HG03139 (cell line): Measurements from ENCODE around the gene ZNF3.

ENCODE experiments used
- ATAC-seq: cut with Tn5 transposase; IDR thresholded peaks from one replicate; pipeline ENCODE4 v1.9.1; 2021; ENCODE audit not compliant: unreplicated experiment

The ZNF3 gene

GRCh38 chr7:100088621-100089457, 7.3 kb upstream of the ZNF3 start, which contains the start of gene COPS6:
Gene COPS6, plus strand, starts transcription at chr7:100088969. Its CDS starts 22 bp downstream, at chr7:100088991.
- no peak for ATAC-seq

- no peak for ATAC-seq
These were observed 6.6 kb upstream of the ZNF3 start for GRCh38 chr7:100088095-100088620.

GRCh38 chr7:100087055-100087750, 5.7 kb upstream of the ZNF3 start:
- ATAC-seq: no peak

- ATAC-seq: no peak
These were observed 4.0 kb upstream of the ZNF3 start for GRCh38 chr7:100085515-100085914.

- ATAC-seq: no peak
These were observed 1.5 kb upstream of the ZNF3 start for GRCh38 chr7:100082978-100083377.

- no peak for ATAC-seq
These were observed 502 bp downstream of the ZNF3 start for GRCh38 chr7:100080907-100081534.

GRCh38 chr7:100079024-100079560, 2.4 kb downstream of the ZNF3 start:
- ATAC-seq: no peak

GRCh38 chr7:100077205-100077604, 4.3 kb downstream of the ZNF3 start:
- ATAC-seq: no peak

GRCh38 chr7:100075418-100075817, 6.1 kb downstream of the ZNF3 start:
- ATAC-seq: no peak

- ATAC-seq: no peak
These were observed 6.7 kb downstream of the ZNF3 start for GRCh38 chr7:100074841-100075240.

- ATAC-seq: no peak
These were observed 9.1 kb downstream of the ZNF3 start for GRCh38 chr7:100072462-100072861.

- no peak for ATAC-seq
These were observed 10.4 kb downstream of the ZNF3 start for GRCh38 chr7:100071018-100071723.

- no peak for ATAC-seq
These were observed 11.5 kb downstream of the ZNF3 start for GRCh38 chr7:100069991-100070390.

GRCh38 chr7:100066953-100067352, 14.6 kb downstream of the ZNF3 start:
- no peak for ATAC-seq

- ATAC-seq: no peak
These were observed 15.9 kb downstream of the ZNF3 start for GRCh38 chr7:100065452-100066186.

GRCh38 chr7:100064162-100064561, 17.4 kb downstream of the ZNF3 start:
- no peak for ATAC-seq

- no peak for ATAC-seq
These were observed 18.1 kb downstream of the ZNF3 start for GRCh38 chr7:100063376-100063775.

- ATAC-seq: no peak
These were observed 19.9 kb downstream of the ZNF3 start for GRCh38 chr7:100061518-100062193.

GRCh38 chr7:100059251-100059739, 22.2 kb downstream of the ZNF3 start:
- ATAC-seq: no peak
